Ovary (tissue), 9 donors: ENCODE measurements around the gene IFT80. TPM values are rescaled to one million over a fixed set of nuclear protein-coding genes. Genes with fewer than 3 reads are reported as not detected.
"Not testable (repeated sequence)": the region's sequence is repeated elsewhere in the genome, so short reads cannot be mapped to it uniquely, and the experiment has no call there.

Experiments
- DNase-seq, 5 donors: peaks; one replicate each; pipeline ENCODE4 v3.0.0-alpha.2; 2019 to 2020
- H3K27ac ChIP-seq, 2 donors: fragments of 200-600 bp; one replicate each; pipeline versions ENCODE4 v1.5.1 to v1.8.0; 2019 to 2022
- H3K27me3 ChIP-seq: fragments of 200-600 bp; one replicate; pipeline ENCODE4 v1.8.0; 2022
- H3K36me3 ChIP-seq: fragments of 200-600 bp; sonication (generic); one replicate; pipeline ENCODE4 v1.5.1; 2019
- H3K4me1 ChIP-seq: one replicate; pipeline ENCODE4 v1.8.1; 2013; ENCODE audit warnings: mild to moderate bottlenecking, moderate library complexity; ENCODE audit not compliant: insufficient read depth
- H3K4me3 ChIP-seq: fragments of 200-600 bp; sonication (generic); one replicate; pipeline ENCODE4 v1.5.1; 2017
- H3K9me3 ChIP-seq, 2 donors: fragments of 200-600 bp in 1 of 2; sonication (generic) in 1 of 2; one replicate each; pipeline versions ENCODE4 v1.5.1 to v1.8.1; 2013 to 2019; ENCODE audit warnings: mild to moderate bottlenecking in 1 of 2, moderate library complexity in 1 of 2
- CTCF ChIP-seq, 3 donors: fragments of 450-650 bp in 2 of 3; fragments of 200-600 bp in 1 of 3; IDR thresholded peaks; one replicate each; pipeline versions ENCODE4 v1.5.1 to v1.8.0; 2016 to 2022; ENCODE audit warnings: antibody characterized with exemption in 3 of 3, mild to moderate bottlenecking in 1 of 3
- EP300 ChIP-seq: sonication (generic); formaldehyde crosslinking; IDR thresholded peaks from one replicate; pipeline ENCODE4 v1.6.1; 2017; ENCODE audit warnings: antibody characterized with exemption
- POLR2A ChIP-seq: fragments of 450-650 bp; IDR thresholded peaks from one replicate; pipeline ENCODE4 v1.6.1; 2017; ENCODE audit warnings: antibody characterized with exemption, mild to moderate bottlenecking, moderate library complexity
- WGBS, 3 donors: extraction: QIAGEN DNeasy Blood & Tissue Kit in 1 of 3; methylation state at CpG; one replicate each; pipeline versions ENCODE4 v1.1.5 to v1.1.7; 2013 to 2017; 5-methylcytosine and 5-hydroxymethylcytosine counted together
- intact Hi-C, 4 donors: fragments of 100-400 bp; cut with DNase I; formaldehyde crosslinking; loops; one replicate each; pipeline versions ENCODE4 v1.11.0 to v1.15.1; 2022 to 2023
- polyA plus RNA-seq, 2 donors: library from polyadenylated mRNA; stranded (reverse); fragments of 200-250 nt in 1 of 2; fragments of 350-450 nt in 1 of 2; fragmentation: Illumina TruSeq in 1 of 2; extraction: RNeasy Lipid Tissue Mini Kit (QIAGEN cat#74804) in 1 of 2; gene quantifications; one replicate each; pipeline ENCODE4 v1.2.3, GENCODE V29; 2013 to 2014
- total RNA-seq, 7 donors: library from RNA; depleted of rRNA in 2 of 7; stranded (reverse); fragments of >200 nt in 2 of 7; fragmentation: NEBNext Ultra II Directional in 3 of 7; extraction: Animal tissue kit (Norgen Biotek cat#: 25700) in 3 of 7; gene quantifications; one replicate each; pipeline versions ENCODE4 v1.1.0 to v1.2.4, GENCODE V29; 2016 to 2023
- donor health status: DM: no; HTN: no; CAD: no; lungs with moderate emphysema.
- donor health status: DM: no; HTN: no; CAD: no.
- donor health status: Bipolar disorder and iron deficiency.
- donor health status: DM: yes; HTN: yes; CAD: no.
- donor health status: DM: no; HTN: no; CAD: no.
- donor health status: DM: yes; HTN: yes; CAD: no.

Gene IFT80
- total and polyA plus RNA-seq, 9 donors = 16.8 to 39.6 (median 28.8) TPM

DNA sequence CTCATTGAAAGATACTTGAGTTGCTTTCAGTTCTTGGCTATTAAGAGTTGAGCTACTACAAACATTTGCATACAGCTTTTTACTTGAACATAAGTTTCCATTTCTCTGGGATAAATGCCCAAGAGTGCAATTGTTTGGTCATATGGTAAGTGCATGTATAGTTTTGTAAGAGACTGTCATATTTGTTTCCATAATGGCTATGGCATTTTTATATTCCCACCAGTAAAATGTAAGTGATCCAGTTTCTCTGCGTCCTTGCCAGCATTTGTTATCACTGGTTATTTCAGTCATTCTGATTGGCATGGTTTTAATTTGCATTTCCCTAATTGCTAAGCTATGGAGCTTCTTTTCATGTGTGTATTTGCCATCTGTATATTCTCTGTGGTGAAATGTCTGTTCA lies 151.3 kb downstream of the IFT80 start:
- TF ChIP-seq CTCF (IDR thresholded peaks at IDR 0.05) = no peak
- TF ChIP-seq EP300 = no peak
- no peak for TF ChIP-seq POLR2A
- WGBS, 3 donors = 73 to 93% (median 83%) methylated on average over 1 of the region's 1 CpG
- no peak for DNase-seq

GRCh38 chr3:160245261-160245800 lies 153.7 kb downstream of the IFT80 start:
- no peaks in the 10 kb centered on the region for H3K9me3 ChIP-seq
- WGBS, 3 donors = 93 to 96% (median 95%) methylated on average over 9 of the region's 9 CpGs
- H3K36me3 ChIP-seq = no peaks in the 10 kb centered on the region
- intact Hi-C loops = no loop called here
- no peak overlapping the region for H3K27ac ChIP-seq
- DNase-seq = no peak
- H3K27me3 ChIP-seq = no peaks in the 10 kb centered on the region
- no peaks in the 10 kb centered on the region for H3K4me1 ChIP-seq
- H3K4me3 ChIP-seq = no peak overlapping the region
- TF ChIP-seq POLR2A (no peak), CTCF (IDR thresholded peaks at IDR 0.05) (no peak), EP300 (no peak)

More for the DNA sequence above, 151.3 kb downstream of the IFT80 start:
- Histone ChIP-seq H3K4me1 (no peaks in the 10 kb centered on the region), H3K4me3 (no peak overlapping the region), H3K36me3 (no peaks in the 10 kb centered on the region), H3K9me3 (no peaks in the 10 kb centered on the region), H3K27ac (no peak overlapping the region), H3K27me3 (no peaks in the 10 kb centered on the region)
- intact Hi-C loops = no loop called here

DNA sequence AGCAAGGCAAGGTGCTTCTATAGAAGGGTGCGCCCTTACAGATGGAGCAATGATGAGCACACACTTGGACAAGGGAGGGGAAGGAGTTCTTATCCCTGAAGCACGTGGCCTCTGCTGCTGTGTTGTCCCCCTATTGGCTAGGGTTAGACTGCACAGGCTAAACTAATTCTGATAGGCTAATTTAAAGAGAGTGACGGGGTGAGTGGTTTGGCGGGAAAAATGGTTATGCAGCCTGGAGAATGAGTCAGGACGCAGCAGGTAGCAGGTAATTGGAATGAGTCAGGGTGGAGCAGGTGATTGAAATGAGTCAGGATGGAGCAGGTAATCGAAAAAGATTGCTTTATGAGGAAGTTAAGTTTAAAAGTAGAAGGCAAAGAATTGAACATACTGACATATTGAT lies 158.3 kb downstream of the IFT80 start:
- H3K4me3 ChIP-seq, H3K36me3 ChIP-seq, intact Hi-C loops, H3K4me1 ChIP-seq, H3K27ac ChIP-seq, H3K27me3 ChIP-seq, H3K9me3 ChIP-seq, DNase-seq: not testable (repeated sequence)
- WGBS, 3 donors = 86 to 89% (median 89%) methylated on average over 6 of the region's 6 CpGs

DNA sequence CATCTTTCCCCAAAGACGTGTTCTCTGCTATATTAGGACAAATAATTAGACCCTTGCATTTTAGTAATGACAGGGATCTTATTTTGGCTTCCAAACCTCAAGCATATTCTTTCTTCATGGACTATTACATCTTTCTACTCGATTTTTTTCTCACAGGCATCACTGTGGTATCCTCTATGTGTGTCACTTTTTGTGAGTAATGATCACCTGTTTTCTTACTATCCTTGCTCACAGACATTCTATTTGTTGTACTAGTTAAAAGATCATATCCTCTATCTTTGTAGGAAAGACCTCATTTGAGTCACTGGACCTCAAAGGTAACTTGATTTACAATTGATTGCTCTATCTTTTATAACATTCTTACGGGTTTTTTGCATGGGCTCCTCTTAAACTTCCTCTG lies 167.0 kb downstream of the IFT80 start:
- peaks cover 3% of the 10 kb centered on the region for H3K27me3 ChIP-seq
- no peaks in the 10 kb centered on the region for H3K36me3 ChIP-seq
- WGBS, 3 donors = 75 to 77% (median 77%) methylated on average over 3 of the region's 3 CpGs
- no peak for DNase-seq
- H3K9me3 ChIP-seq = no peaks in the 10 kb centered on the region
- no peaks in the 10 kb centered on the region for H3K4me1 ChIP-seq
- no peak for TF ChIP-seq EP300
- no peak for TF ChIP-seq CTCF (IDR thresholded peaks at IDR 0.05)
- no peak overlapping the region for H3K27ac ChIP-seq
- H3K4me3 ChIP-seq = no peak overlapping the region
- intact Hi-C loops = no loop called here

DNA sequence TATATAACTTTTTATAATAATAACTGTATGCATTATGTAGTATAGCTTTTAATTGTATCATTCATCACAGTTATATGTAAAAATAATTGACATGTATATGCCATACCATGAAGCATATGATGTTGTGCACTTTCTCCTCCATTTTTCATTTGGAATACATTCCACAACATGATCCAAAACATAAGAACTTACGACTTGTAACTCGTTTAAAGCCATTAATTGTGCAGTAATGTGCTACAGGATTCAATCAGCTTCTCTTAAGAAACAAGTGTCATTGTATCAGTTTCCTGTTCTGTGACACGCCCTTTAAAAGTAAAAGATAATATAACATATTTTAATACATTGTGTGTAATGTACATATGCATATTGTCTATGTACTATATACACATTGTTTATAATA lies 171.6 kb downstream of the IFT80 start:
- Histone ChIP-seq H3K4me3 (no peak overlapping the region), H3K27me3 (peaks cover 3% of the 10 kb centered on the region), H3K4me1 (peaks cover 6% of the 10 kb centered on the region), H3K36me3 (no peaks in the 10 kb centered on the region), H3K9me3 (no peaks in the 10 kb centered on the region), H3K27ac (no peak overlapping the region)
- intact Hi-C loops = no loop called here
- DNase-seq = no peak
- WGBS, 3 donors = 74 to 82% (median 80%) methylated on average over 3 of the region's 3 CpGs
- TF ChIP-seq EP300 (no peak), POLR2A (no peak), CTCF (IDR thresholded peaks at IDR 0.05) (no peak)
